ENCODE results near the gene XPO4. TPM values are rescaled to one million over a fixed set of nuclear protein-coding genes. Genes with fewer than 3 reads are reported as not detected.

XPO4 gene
- total RNA-seq, 1 donor from 2014 or later = 15.5 TPM

DNA sequence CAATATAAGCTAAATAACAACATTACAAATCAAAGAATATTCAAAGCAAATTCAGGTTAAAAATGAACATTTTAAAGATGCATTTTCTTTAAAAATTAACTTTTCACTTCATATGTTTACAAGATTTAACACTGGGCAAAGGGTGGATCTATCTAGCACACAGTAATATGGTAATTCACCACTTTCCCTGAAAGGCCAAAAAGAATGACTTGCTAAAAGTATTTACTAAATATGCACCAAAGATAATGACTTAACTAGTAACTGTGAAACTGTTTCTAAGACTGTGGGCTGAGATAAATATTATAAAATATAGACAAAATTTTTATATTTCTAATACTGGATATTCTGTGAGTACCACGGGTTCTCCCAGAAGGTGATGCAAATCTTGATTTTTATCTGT, 124.2 kb downstream of the XPO4 start:
- Mint-ChIP-seq H3K27me3 (ENCODE audit: unreplicated experiment) (peaks cover 5% of the 10 kb centered on the region), H3K9me3 (ENCODE audit: unreplicated experiment) (peaks cover 4% of the 10 kb centered on the region), H3K36me3 (ENCODE audit: unreplicated experiment) (no peaks in the 10 kb centered on the region), H3K27ac (ENCODE audit: unreplicated experiment) (no peak overlapping the region), H3K4me1 (ENCODE audit: low read depth, unreplicated experiment) (no peaks in the 10 kb centered on the region), H3K4me3 (ENCODE audit: unreplicated experiment) (no peak overlapping the region)
- DNase-seq = no peak
- TF ChIP-seq, protein P1, sequence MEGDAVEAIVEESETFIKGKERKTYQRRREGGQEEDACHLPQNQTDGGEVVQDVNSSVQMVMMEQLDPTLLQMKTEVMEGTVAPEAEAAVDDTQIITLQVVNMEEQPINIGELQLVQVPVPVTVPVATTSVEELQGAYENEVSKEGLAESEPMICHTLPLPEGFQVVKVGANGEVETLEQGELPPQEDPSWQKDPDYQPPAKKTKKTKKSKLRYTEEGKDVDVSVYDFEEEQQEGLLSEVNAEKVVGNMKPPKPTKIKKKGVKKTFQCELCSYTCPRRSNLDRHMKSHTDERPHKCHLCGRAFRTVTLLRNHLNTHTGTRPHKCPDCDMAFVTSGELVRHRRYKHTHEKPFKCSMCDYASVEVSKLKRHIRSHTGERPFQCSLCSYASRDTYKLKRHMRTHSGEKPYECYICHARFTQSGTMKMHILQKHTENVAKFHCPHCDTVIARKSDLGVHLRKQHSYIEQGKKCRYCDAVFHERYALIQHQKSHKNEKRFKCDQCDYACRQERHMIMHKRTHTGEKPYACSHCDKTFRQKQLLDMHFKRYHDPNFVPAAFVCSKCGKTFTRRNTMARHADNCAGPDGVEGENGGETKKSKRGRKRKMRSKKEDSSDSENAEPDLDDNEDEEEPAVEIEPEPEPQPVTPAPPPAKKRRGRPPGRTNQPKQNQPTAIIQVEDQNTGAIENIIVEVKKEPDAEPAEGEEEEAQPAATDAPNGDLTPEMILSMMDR (IDR thresholded peaks at IDR 0.05; ENCODE audit: partially characterized antibody, unreplicated experiment) = no peak

GRCh38 chr13:20776751-20777150, 125.8 kb downstream of the XPO4 start:
- Mint-ChIP-seq H3K4me1 (ENCODE audit: low read depth, unreplicated experiment) (peaks cover 6% of the 10 kb centered on the region), H3K36me3 (ENCODE audit: unreplicated experiment) (no peaks in the 10 kb centered on the region), H3K9me3 (ENCODE audit: unreplicated experiment) (peaks cover 6% of the 10 kb centered on the region), H3K27me3 (ENCODE audit: unreplicated experiment) (peaks cover 9% of the 10 kb centered on the region), H3K4me3 (ENCODE audit: unreplicated experiment) (no peak overlapping the region), H3K27ac (ENCODE audit: unreplicated experiment) (no peak overlapping the region)
- no peak for DNase-seq
- TF ChIP-seq, protein P1 (IDR thresholded peaks at IDR 0.05; ENCODE audit: partially characterized antibody, unreplicated experiment) = no peak

DNA sequence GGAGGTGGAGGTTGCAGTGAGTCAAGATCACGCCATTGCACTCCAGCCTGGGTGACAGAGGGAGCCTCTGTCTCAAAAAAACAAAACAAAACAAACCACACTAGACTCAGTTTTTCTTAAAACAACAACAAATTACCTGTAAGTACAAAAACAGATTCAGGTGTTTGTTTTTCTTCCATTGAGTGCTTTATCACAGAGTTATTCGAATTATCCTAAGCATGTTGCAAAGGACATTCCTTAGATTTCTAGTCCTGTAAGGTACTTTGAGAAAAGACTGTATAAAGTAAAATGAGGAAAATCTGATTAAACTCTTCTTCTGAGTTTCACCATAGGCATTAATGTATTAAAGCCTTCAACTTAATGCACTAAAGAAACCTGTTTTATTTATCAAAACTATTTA, 126.6 kb downstream of the XPO4 start:
- TF ChIP-seq, protein P1 (IDR thresholded peaks at IDR 0.05; ENCODE audit: partially characterized antibody, unreplicated experiment) = no peak
- no peaks in the 10 kb centered on the region for H3K36me3 Mint-ChIP-seq (ENCODE audit: unreplicated experiment)
- peaks cover 6% of the 10 kb centered on the region for H3K9me3 Mint-ChIP-seq (ENCODE audit: unreplicated experiment)
- peaks cover 6% of the 10 kb centered on the region for H3K4me1 Mint-ChIP-seq (ENCODE audit: low read depth, unreplicated experiment)
- H3K27me3 Mint-ChIP-seq (ENCODE audit: unreplicated experiment) = peaks cover 9% of the 10 kb centered on the region
- H3K4me3 Mint-ChIP-seq (ENCODE audit: unreplicated experiment) = no peak overlapping the region
- no peak overlapping the region for H3K27ac Mint-ChIP-seq (ENCODE audit: unreplicated experiment)
- no peak for DNase-seq

DNA sequence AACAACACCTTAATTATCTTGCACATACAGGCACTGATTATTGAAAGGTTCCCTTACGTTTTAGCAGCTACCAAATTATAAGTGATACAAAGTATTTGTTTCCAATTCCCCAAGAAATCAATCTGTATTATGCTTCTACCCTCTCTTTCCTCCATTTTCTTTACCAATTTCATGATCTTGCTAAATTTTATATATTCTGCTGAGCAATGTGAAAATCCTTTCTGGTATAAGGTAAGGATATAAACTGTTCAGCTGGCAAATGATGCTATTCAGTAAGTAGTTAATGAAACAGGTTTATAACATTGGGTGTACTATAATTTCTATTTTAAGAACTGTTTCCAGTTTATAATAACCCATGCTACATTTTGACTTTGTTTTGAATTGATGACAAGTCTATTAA, 127.8 kb downstream of the XPO4 start:
- peaks cover 9% of the 10 kb centered on the region for H3K9me3 Mint-ChIP-seq (ENCODE audit: unreplicated experiment)
- no peak overlapping the region for H3K4me3 Mint-ChIP-seq (ENCODE audit: unreplicated experiment)
- DNase-seq = no peak
- peaks cover 4% of the 10 kb centered on the region for H3K36me3 Mint-ChIP-seq (ENCODE audit: unreplicated experiment)
- no peak overlapping the region for H3K27ac Mint-ChIP-seq (ENCODE audit: unreplicated experiment)
- TF ChIP-seq, protein P1 (IDR thresholded peaks at IDR 0.05; ENCODE audit: partially characterized antibody, unreplicated experiment) = no peak
- H3K27me3 Mint-ChIP-seq (ENCODE audit: unreplicated experiment) = peaks cover 9% of the 10 kb centered on the region
- H3K4me1 Mint-ChIP-seq (ENCODE audit: low read depth, unreplicated experiment) = peaks cover 6% of the 10 kb centered on the region

DNA sequence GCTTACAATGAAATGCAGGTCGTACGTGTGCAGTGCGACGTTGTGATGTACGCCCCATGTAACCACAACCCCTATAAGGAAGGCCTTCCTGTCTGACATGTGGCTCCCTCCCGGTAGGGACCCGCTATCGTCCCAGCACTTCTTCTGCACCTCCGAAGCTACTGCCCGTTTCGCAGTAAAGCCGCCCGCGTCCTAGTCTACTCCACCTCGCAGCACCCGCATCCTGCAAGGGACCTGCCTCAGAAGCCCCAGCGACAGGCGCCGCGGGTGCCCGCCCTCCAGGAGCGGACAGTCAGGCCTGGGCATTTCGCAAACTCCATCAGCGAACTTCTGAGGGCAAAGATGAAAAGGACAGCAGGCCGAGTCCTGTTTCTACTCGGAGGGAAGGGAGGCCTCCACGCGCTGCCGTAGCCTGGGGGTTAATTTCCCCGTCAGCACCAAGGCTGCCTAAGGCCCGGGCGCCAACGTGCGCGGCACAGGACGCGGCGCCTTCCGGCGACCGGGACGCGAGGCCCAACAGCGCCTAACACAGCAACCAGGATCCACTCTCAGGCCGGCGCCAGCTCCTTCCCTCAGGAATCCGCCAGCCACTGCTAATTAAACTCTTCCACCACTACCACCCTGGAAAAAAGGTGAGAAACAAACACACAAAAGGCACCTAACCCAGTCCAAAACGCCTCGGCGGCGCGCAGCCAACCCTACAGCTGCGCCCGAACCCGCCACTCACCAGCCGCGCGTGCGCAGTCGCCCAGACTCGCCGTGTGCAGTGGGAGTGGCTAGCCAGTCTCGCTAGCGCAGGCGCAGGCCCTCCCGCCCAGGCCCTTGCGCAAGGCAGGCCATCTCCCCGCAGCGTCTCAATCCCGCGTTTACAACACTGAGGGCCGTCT, 129.1 kb downstream of the XPO4 start, which contains the start of gene EEF1AKMT1:
Gene EEF1AKMT1 (minus strand): TSS at position 768 of the 887 bp plus-strand sequence. CDS start 16,363 bp downstream, outside the sequence.
- peaks cover 15% of the 10 kb centered on the region for H3K36me3 Mint-ChIP-seq (ENCODE audit: unreplicated experiment)
- TF ChIP-seq, protein P1 (IDR thresholded peaks at IDR 0.05; ENCODE audit: partially characterized antibody, unreplicated experiment) = no peak
- peak within 1 kb of the TSS; percentile 99 for H3K27ac Mint-ChIP-seq (ENCODE audit: unreplicated experiment)
- peaks cover 13% of the 10 kb centered on the region for H3K9me3 Mint-ChIP-seq (ENCODE audit: unreplicated experiment)
- peaks cover 6% of the 10 kb centered on the region for H3K4me1 Mint-ChIP-seq (ENCODE audit: low read depth, unreplicated experiment)
- peak; percentile 97 for DNase-seq
- H3K4me3 Mint-ChIP-seq (ENCODE audit: unreplicated experiment) = peak within 1 kb of the TSS; percentile 98
- peaks cover 9% of the 10 kb centered on the region for H3K27me3 Mint-ChIP-seq (ENCODE audit: unreplicated experiment)

All from glutamatergic neuron (in vitro differentiated cells).